CD14-positive monocyte (primary cell): ENCODE data around the gene PPP1R1C. TPM values are rescaled to one million over a fixed set of nuclear protein-coding genes. Genes with fewer than 3 reads are reported as not detected.

Experiments
- DNase-seq, 3 donors: peaks; one replicate each; pipeline ENCODE4 v3.0.0-alpha.2; 2011 to 2022
- H2AFZ ChIP-seq: 2 replicates; pipeline ENCODE4 v1.6.0; 2012; ENCODE audit warnings: mild to moderate bottlenecking, low read depth, low read length, inconsistent platforms; ENCODE audit not compliant: insufficient read depth, poor library complexity, severe bottlenecking
- H3K27ac ChIP-seq, 2 donors: 1 replicate in 1 of 2; 2 replicates in 1 of 2; pipeline ENCODE4 v1.5.1; 2012 to 2013; ENCODE audit warnings: low read length in 2 of 2, control low read depth in 1 of 2, inconsistent platforms in 1 of 2, low read depth in 1 of 2, mild to moderate bottlenecking in 1 of 2
- H3K27me3 ChIP-seq, 2 donors: one replicate each; pipeline versions ENCODE4 v1.6.0 to v1.6.1; 2011 to 2013; ENCODE audit warnings: low read length in 2 of 2; ENCODE audit not compliant: control insufficient read depth in 2 of 2, insufficient read depth in 2 of 2
- H3K36me3 ChIP-seq, 2 donors: replicated peaks in 1 of 2; 1 replicate in 1 of 2; 2 replicates in 1 of 2; pipeline versions ENCODE4 v1.5.1 to v1.6.1; 2012 to 2013; ENCODE audit warnings: low read length in 2 of 2, control low read depth in 1 of 2, inconsistent platforms in 1 of 2, mild to moderate bottlenecking in 1 of 2; ENCODE audit not compliant: insufficient read depth in 2 of 2, control insufficient read depth in 1 of 2
- H3K4me1 ChIP-seq, 2 donors: 1 replicate in 1 of 2; 2 replicates in 1 of 2; pipeline versions ENCODE4 v1.5.1 to v1.6.1; 2012 to 2013; ENCODE audit warnings: low read length in 2 of 2, control low read depth in 1 of 2, inconsistent platforms in 1 of 2, mild to moderate bottlenecking in 1 of 2, moderate library complexity in 1 of 2; ENCODE audit not compliant: insufficient read depth in 2 of 2, control insufficient read depth in 1 of 2
- H3K4me2 ChIP-seq: replicated peaks from 2 replicates; pipeline ENCODE3; 2012; ENCODE audit warnings: low read length, moderate library complexity, mild to moderate bottlenecking; ENCODE audit not compliant: poor library complexity, severe bottlenecking; ENCODE audit errors: extremely low read depth
- H3K4me3 ChIP-seq, 3 experiments: fragments of 200-600 bp in 1 of 3; sonication (generic) in 1 of 3; replicated peaks in 1 of 3; 1 replicate in 2 of 3; 2 replicates in 1 of 3; pipeline ENCODE4 v1.5.1; 2011 to 2013; ENCODE audit warnings: low read length in 3 of 3, mild to moderate bottlenecking in 3 of 3, control low read depth in 2 of 3, low read depth in 2 of 3, inconsistent platforms in 1 of 3, moderate library complexity in 1 of 3
- H3K79me2 ChIP-seq: 2 replicates; pipeline ENCODE4 v1.6.0; 2012; ENCODE audit warnings: mild to moderate bottlenecking, control low read depth, inconsistent platforms, low read length, moderate library complexity; ENCODE audit not compliant: insufficient read depth
- H3K9ac ChIP-seq: 2 replicates; pipeline ENCODE4 v1.6.0; 2017; ENCODE audit warnings: low read length, mild to moderate bottlenecking; ENCODE audit not compliant: insufficient read depth, poor library complexity, severe bottlenecking
- H3K9me3 ChIP-seq, 2 donors: replicated peaks in 1 of 2; 1 replicate in 1 of 2; 2 replicates in 1 of 2; pipeline versions ENCODE4 v1.5.1 to v1.6.1; 2012 to 2013; ENCODE audit warnings: low read length in 2 of 2, control low read depth in 1 of 2; ENCODE audit not compliant: control insufficient read depth in 1 of 2, insufficient read depth in 1 of 2
- H4K20me1 ChIP-seq: 2 replicates; pipeline ENCODE4 v1.6.0; 2012; ENCODE audit warnings: mild to moderate bottlenecking, low read length, control low read depth, moderate library complexity; ENCODE audit not compliant: insufficient read depth
- H3K27ac Mint-ChIP-seq, 7 donors: one replicate each; pipeline ENCODE4 v1.8.0; 2020; ENCODE audit warnings: mild to moderate bottlenecking in 7 of 7, mixed read lengths in 7 of 7, moderate library complexity in 6 of 7, inconsistent platforms in 2 of 7
- H3K27me3 Mint-ChIP-seq, 3 donors: one replicate each; pipeline ENCODE4 v1.8.0; 2021 to 2022; ENCODE audit warnings: low read depth in 3 of 3, mild to moderate bottlenecking in 3 of 3, mixed read lengths in 3 of 3, moderate library complexity in 3 of 3, inconsistent platforms in 1 of 3
- H3K36me3 Mint-ChIP-seq, 2 donors: one replicate each; pipeline ENCODE4 v1.8.0; 2020; ENCODE audit warnings: mixed read lengths in 2 of 2, inconsistent platforms in 1 of 2, mild to moderate bottlenecking in 1 of 2
- H3K4me1 Mint-ChIP-seq: one replicate; pipeline ENCODE4 v1.8.0; 2020; ENCODE audit warnings: mild to moderate bottlenecking, mixed read lengths
- H3K4me3 Mint-ChIP-seq, 2 donors: one replicate each; pipeline ENCODE4 v1.8.0; 2020; ENCODE audit warnings: mild to moderate bottlenecking in 2 of 2, mixed read lengths in 2 of 2, moderate library complexity in 1 of 2
- H3K9me3 Mint-ChIP-seq, 7 donors: one replicate each; pipeline ENCODE4 v1.8.0; 2020 to 2022; ENCODE audit warnings: mixed read lengths in 7 of 7, mild to moderate bottlenecking in 6 of 7, moderate library complexity in 6 of 7, inconsistent platforms in 2 of 7
- CTCF ChIP-seq: fragments of 200-600 bp; IDR thresholded peaks from one replicate; pipeline ENCODE4 v1.8.0; 2022; ENCODE audit warnings: antibody characterized with exemption, mild to moderate bottlenecking
- WGBS: methylation state at CpG from one replicate; pipeline ENCODE4 v1.1.5; 2013; ENCODE audit warnings: missing lambda C conversion rate; ENCODE audit not compliant: insufficient coverage; 5-methylcytosine and 5-hydroxymethylcytosine counted together
- intact Hi-C, 2 donors: fragments of 100-400 bp; cut with micrococcal nuclease; formaldehyde crosslinking; loops; one replicate each; pipeline versions ENCODE4 v1.15.0 to v1.15.1; 2023
- polyA plus RNA-seq, 3 donors: library from polyadenylated mRNA; depleted of rRNA in 1 of 3; unstranded in 2 of 3; stranded (reverse) in 1 of 3; fragments of 300-500 nt in 2 of 3; fragments of >200 nt in 1 of 3; fragmentation: Illumina TruSeq in 2 of 3; gene quantifications; 1 replicate in 2 of 3; 2 replicates in 1 of 3; pipeline ENCODE4 v1.2.3, GENCODE V29; 2012 to 2021

Gene PPP1R1C
- polyA plus RNA-seq, 3 donors: not detected

- H3K36me3 Mint-ChIP-seq: no peaks in the 10 kb centered on the region
- Histone ChIP-seq H3K4me1 (no peaks in the 10 kb centered on the region), H4K20me1 (no peaks in the 10 kb centered on the region), H3K9ac (no peak overlapping the region), H2AFZ (no peak overlapping the region), H3K4me3 (no peak overlapping the region), H3K79me2 (no peaks in the 10 kb centered on the region), H3K27me3 (no peaks in the 10 kb centered on the region), H3K36me3 (no peaks in the 10 kb centered on the region), H3K27ac (no peak overlapping the region), H3K4me2 (no peak overlapping the region), H3K9me3 (no peaks in the 10 kb centered on the region)
- 93% methylated on average over 4 of the region's 4 CpGs for WGBS
- peaks cover 0 to 3% (median 0%) of the 10 kb centered on the region in 3 donors for H3K27me3 Mint-ChIP-seq
- no peak overlapping the region for H3K4me3 Mint-ChIP-seq
- H3K27ac Mint-ChIP-seq: no peak overlapping the region
- H3K4me1 Mint-ChIP-seq: no peaks in the 10 kb centered on the region
- DNase-seq: no peak
- H3K9me3 Mint-ChIP-seq: peaks cover 0 to 3% (median 0%) of the 10 kb centered on the region in 7 donors
- intact Hi-C loops: no loop called here
- TF ChIP-seq CTCF: no peak
Observed at GRCh38 chr2:182043861-182044260, 58.2 kb downstream of the PPP1R1C start.

- Histone ChIP-seq H3K79me2 (no peaks in the 10 kb centered on the region), H3K4me2 (no peak overlapping the region), H3K27me3 (no peaks in the 10 kb centered on the region), H3K9ac (no peak overlapping the region), H3K36me3 (no peaks in the 10 kb centered on the region), H3K4me3 (no peak overlapping the region), H4K20me1 (no peaks in the 10 kb centered on the region), H3K27ac (no peak overlapping the region), H3K9me3 (no peaks in the 10 kb centered on the region), H2AFZ (no peak overlapping the region), H3K4me1 (no peaks in the 10 kb centered on the region)
- Mint-ChIP-seq H3K9me3 (no peaks in the 10 kb centered on the region), H3K27ac (no peak overlapping the region), H3K4me3 (no peak overlapping the region), H3K4me1 (no peaks in the 10 kb centered on the region), H3K27me3 (peaks cover 0 to 5% (median 0%) of the 10 kb centered on the region in 3 donors), H3K36me3 (no peaks in the 10 kb centered on the region)
- DNase-seq: no peak
- intact Hi-C loops: no loop called here
- no peak for TF ChIP-seq CTCF
Observed at GRCh38 chr2:182047544-182047943, 61.9 kb downstream of the PPP1R1C start.
